Activated CD8-positive, alpha-beta memory T cell treated with anti-CD3 and anti-CD28 coated beads, Interleukin-2, amount 50 U/mL, for 1 hour (primary cell): ENCODE measurements around the gene BTBD9.

Source experiments
- DNase-seq: peaks from one replicate; pipeline ENCODE4 v3.0.0-alpha.2; 2020; ENCODE audit errors: extremely low read depth

The BTBD9 gene

GRCh38 chr6:38207375-38207774 lies 432.4 kb downstream of the BTBD9 start:
- DNase-seq: no peak

GRCh38 chr6:38198219-38198618 lies 441.5 kb downstream of the BTBD9 start:
- no peak for DNase-seq

- no peak for DNase-seq
Measured at GRCh38 chr6:38195113-38195635, 444.6 kb downstream of the BTBD9 start.

- DNase-seq: no peak
Measured at GRCh38 chr6:38194589-38194988, 445.1 kb downstream of the BTBD9 start.

GRCh38 chr6:38194282-38194572 lies 445.5 kb downstream of the BTBD9 start:
- DNase-seq: no peak

- DNase-seq: no peak
Measured at GRCh38 chr6:38193481-38194281, 446.0 kb downstream of the BTBD9 start.

GRCh38 chr6:38193051-38193450 lies 446.7 kb downstream of the BTBD9 start:
- no peak for DNase-seq

- DNase-seq: no peak
Measured at GRCh38 chr6:38192487-38192886, 447.2 kb downstream of the BTBD9 start.

- DNase-seq: no peak
Measured at GRCh38 chr6:38192011-38192410, 447.7 kb downstream of the BTBD9 start.

GRCh38 chr6:38191418-38191817 lies 448.3 kb downstream of the BTBD9 start:
- DNase-seq: no peak

GRCh38 chr6:38188677-38189335 lies 450.9 kb downstream of the BTBD9 start:
- no peak for DNase-seq

GRCh38 chr6:38187811-38188590 lies 451.7 kb downstream of the BTBD9 start:
- no peak for DNase-seq

- no peak for DNase-seq
Measured at GRCh38 chr6:38187325-38187724, 452.4 kb downstream of the BTBD9 start.

- no peak for DNase-seq
Measured at GRCh38 chr6:38185752-38186151, 454.0 kb downstream of the BTBD9 start.

- DNase-seq: no peak
Measured at GRCh38 chr6:38185244-38185643, 454.5 kb downstream of the BTBD9 start.

GRCh38 chr6:38184585-38185080 lies 455.1 kb downstream of the BTBD9 start:
- DNase-seq: no peak

- no peak for DNase-seq
Measured at GRCh38 chr6:38183856-38184584, 455.7 kb downstream of the BTBD9 start.

GRCh38 chr6:38182426-38182825 lies 457.3 kb downstream of the BTBD9 start:
- no peak for DNase-seq

- no peak for DNase-seq
Measured at GRCh38 chr6:38180586-38180985, 459.1 kb downstream of the BTBD9 start.

- DNase-seq: no peak
Measured at GRCh38 chr6:38179794-38180430, 459.8 kb downstream of the BTBD9 start.

- DNase-seq: no peak
Measured at GRCh38 chr6:38179300-38179699, 460.4 kb downstream of the BTBD9 start.
